HCT116 (cell line): Measurements from ENCODE around the gene FHOD1. TPM values are rescaled to one million over a fixed set of nuclear protein-coding genes. Genes with fewer than 3 reads are reported as not detected.

ENCODE experiments used
- ATF3 ChIP-seq: IDR thresholded peaks from 2 replicates; pipeline ENCODE4 v1.6.1; 2012
- CBX3 ChIP-seq: IDR thresholded peaks from 2 replicates; pipeline ENCODE4 v1.6.1; 2012; ENCODE audit warnings: low read depth
- CTCF ChIP-seq, 3 experiments: fragments of 200-600 bp in 1 of 3; sonication (generic) in 1 of 3; IDR thresholded peaks in 2 of 3; conservative IDR thresholded peaks in 1 of 3; 2 replicates each; pipeline ENCODE4 v1.5.1; 2012 to 2017; ENCODE audit warnings: low read depth in 2 of 3, low read length in 2 of 3, antibody characterized with exemption in 1 of 3, borderline replicate concordance in 1 of 3, control low read depth in 1 of 3, mild to moderate bottlenecking in 1 of 3, mixed read lengths in 1 of 3, mixed run types in 1 of 3, moderate library complexity in 1 of 3; ENCODE audit not compliant: insufficient read depth in 1 of 3
- RAD21 ChIP-seq: IDR thresholded peaks from 2 replicates; pipeline ENCODE4 v1.6.1; 2012; ENCODE audit warnings: low read depth, mild to moderate bottlenecking
- SIN3A ChIP-seq: IDR thresholded peaks from 2 replicates; pipeline ENCODE4 v1.6.1; 2012; ENCODE audit warnings: low read depth
- ZFX ChIP-seq: fragments of 450-650 bp; IDR thresholded peaks from 2 replicates; pipeline ENCODE4 v1.6.1; 2017
- total RNA-seq: library from RNA; stranded (reverse); gene quantifications from one replicate; pipeline ENCODE4 v1.2.1, GENCODE V29; 2021; ENCODE audit not compliant: unreplicated experiment
- TF ChIP-seq, protein P1 (sequence below): IDR thresholded peaks from 2 replicates; pipeline ENCODE4 v1.6.1; 2012; ENCODE audit warnings: low read depth

The FHOD1 gene
- total RNA-seq, 1 experiment from 2014 or later = 69.2 TPM

GRCh38 chr16:67191411-67191994 is 55.8 kb downstream of the FHOD1 start (continued):
- TF ChIP-seq CTCF (IDR thresholded peaks at IDR 0.05 in 2 of 3, conservative IDR thresholded peaks at IDR 0.05 in 1 of 3; ENCODE audit: borderline replicate concordance in 1 of 3, insufficient read depth in 1 of 3, low read depth in 2 of 3, low read length in 2 of 3) = no peak
- no peak for TF ChIP-seq ZFX
- TF ChIP-seq RAD21 = no peak
- no peak for TF ChIP-seq SIN3A
- TF ChIP-seq ATF3 = no peak
- TF ChIP-seq, protein P1, sequence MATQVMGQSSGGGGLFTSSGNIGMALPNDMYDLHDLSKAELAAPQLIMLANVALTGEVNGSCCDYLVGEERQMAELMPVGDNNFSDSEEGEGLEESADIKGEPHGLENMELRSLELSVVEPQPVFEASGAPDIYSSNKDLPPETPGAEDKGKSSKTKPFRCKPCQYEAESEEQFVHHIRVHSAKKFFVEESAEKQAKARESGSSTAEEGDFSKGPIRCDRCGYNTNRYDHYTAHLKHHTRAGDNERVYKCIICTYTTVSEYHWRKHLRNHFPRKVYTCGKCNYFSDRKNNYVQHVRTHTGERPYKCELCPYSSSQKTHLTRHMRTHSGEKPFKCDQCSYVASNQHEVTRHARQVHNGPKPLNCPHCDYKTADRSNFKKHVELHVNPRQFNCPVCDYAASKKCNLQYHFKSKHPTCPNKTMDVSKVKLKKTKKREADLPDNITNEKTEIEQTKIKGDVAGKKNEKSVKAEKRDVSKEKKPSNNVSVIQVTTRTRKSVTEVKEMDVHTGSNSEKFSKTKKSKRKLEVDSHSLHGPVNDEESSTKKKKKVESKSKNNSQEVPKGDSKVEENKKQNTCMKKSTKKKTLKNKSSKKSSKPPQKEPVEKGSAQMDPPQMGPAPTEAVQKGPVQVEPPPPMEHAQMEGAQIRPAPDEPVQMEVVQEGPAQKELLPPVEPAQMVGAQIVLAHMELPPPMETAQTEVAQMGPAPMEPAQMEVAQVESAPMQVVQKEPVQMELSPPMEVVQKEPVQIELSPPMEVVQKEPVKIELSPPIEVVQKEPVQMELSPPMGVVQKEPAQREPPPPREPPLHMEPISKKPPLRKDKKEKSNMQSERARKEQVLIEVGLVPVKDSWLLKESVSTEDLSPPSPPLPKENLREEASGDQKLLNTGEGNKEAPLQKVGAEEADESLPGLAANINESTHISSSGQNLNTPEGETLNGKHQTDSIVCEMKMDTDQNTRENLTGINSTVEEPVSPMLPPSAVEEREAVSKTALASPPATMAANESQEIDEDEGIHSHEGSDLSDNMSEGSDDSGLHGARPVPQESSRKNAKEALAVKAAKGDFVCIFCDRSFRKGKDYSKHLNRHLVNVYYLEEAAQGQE = no peak
- TF ChIP-seq CBX3 = no peak
